H1 (cell line): Measurements from ENCODE around the gene TBX5. TPM values are rescaled to one million over a fixed set of nuclear protein-coding genes. Genes with fewer than 3 reads are reported as not detected.

Source experiments
- CTCF ChIA-PET: fragments of 300-600 bp; sonication (Branson Sonifier 250); formaldehyde crosslinking; loops from one replicate; lab custom pipeline; 2021; ENCODE audit not compliant: partially characterized antibody; lab: Charles Lee
- POLR2A ChIA-PET: fragments of 300-600 bp; sonication (Branson Sonifier 250); formaldehyde crosslinking; loops from one replicate; lab custom pipeline; 2021; ENCODE audit warnings: inconsistent platforms; ENCODE audit not compliant: partially characterized antibody; lab: Charles Lee
- DNase-seq, 2 experiments: peaks; one replicate each; pipeline versions ENCODE4 v3.0.0 to v3.0.0-alpha.2; 2010 to 2022; ENCODE audit warnings: low spot score in 2 of 2, low read depth in 1 of 2, mixed read lengths in 1 of 2
- FAIRE-seq: peaks from 2 replicates; lab custom pipeline; 2011; peaks lifted over from hg19 to GRCh38; lab: Jason Lieb, UNC
- H2AFZ ChIP-seq: 2 replicates; pipeline ENCODE4 v1.8.1; 2012; ENCODE audit warnings: low read length, inconsistent platforms
- H2AK5ac ChIP-seq: 2 replicates; pipeline ENCODE4 v1.6.1; 2013; ENCODE audit warnings: low read depth, low read length
- H2BK120ac ChIP-seq: replicated peaks from 2 replicates; pipeline ENCODE3; 2013; ENCODE audit warnings: low read depth, low read length, inconsistent platforms
- H2BK12ac ChIP-seq: 2 replicates; pipeline ENCODE4 v1.6.1; 2013; ENCODE audit warnings: low read depth, low read length
- H2BK15ac ChIP-seq: 2 replicates; pipeline ENCODE4 v1.6.1; 2013; ENCODE audit warnings: low read length
- H2BK20ac ChIP-seq: 2 replicates; pipeline ENCODE4 v1.6.1; 2013; ENCODE audit warnings: low read length
- H2BK5ac ChIP-seq: 2 replicates; pipeline ENCODE4 v1.6.1; 2013; ENCODE audit warnings: low read depth, low read length
- H3K14ac ChIP-seq: 2 replicates; pipeline ENCODE4 v1.6.1; 2013; ENCODE audit warnings: inconsistent platforms; ENCODE audit not compliant: insufficient read length
- H3K18ac ChIP-seq: 2 replicates; pipeline ENCODE4 v1.6.1; 2013; ENCODE audit warnings: low read length; ENCODE audit errors: extremely low read depth
- H3K23ac ChIP-seq: 2 replicates; pipeline ENCODE4 v1.6.1; 2013; ENCODE audit warnings: inconsistent platforms; ENCODE audit not compliant: insufficient read length
- H3K23me2 ChIP-seq: 2 replicates; pipeline ENCODE4 v1.6.1; 2013; ENCODE audit warnings: low read depth, low read length
- H3K27ac ChIP-seq: 2 replicates; pipeline ENCODE4 v1.6.1; 2011; ENCODE audit warnings: low read depth, low read length, inconsistent platforms
- H3K27me3 ChIP-seq, 4 experiments: replicated peaks in 1 of 4; 1 replicate in 1 of 4; 2 replicates in 3 of 4; pipeline versions ENCODE4 v1.6.1 to v1.8.1; 2011 to 2013; ENCODE audit warnings: low read length in 3 of 4, mild to moderate bottlenecking in 3 of 4, inconsistent platforms in 2 of 4, mixed read lengths in 2 of 4, moderate library complexity in 1 of 4; ENCODE audit not compliant: control insufficient read depth in 3 of 4, insufficient read depth in 3 of 4; ENCODE audit errors: extremely low read depth in 1 of 4
- H3K36me3 ChIP-seq, 4 experiments: 2 replicates each; pipeline versions ENCODE4 v1.6.1 to v1.8.1; 2011 to 2013; ENCODE audit warnings: mild to moderate bottlenecking in 4 of 4, low read length in 3 of 4, moderate library complexity in 2 of 4, control low read depth in 1 of 4, inconsistent platforms in 1 of 4; ENCODE audit not compliant: insufficient read depth in 4 of 4, control insufficient read depth in 2 of 4
- H3K4ac ChIP-seq: replicated peaks from 2 replicates; pipeline ENCODE3; 2013; ENCODE audit warnings: low read length, low read depth, mixed read lengths, inconsistent platforms; ENCODE audit not compliant: insufficient read length
- H3K4me1 ChIP-seq, 4 experiments: replicated peaks in 1 of 4; 1 replicate in 1 of 4; 2 replicates in 3 of 4; pipeline versions ENCODE4 v1.6.1 to v1.8.1; 2011 to 2013; ENCODE audit warnings: low read length in 3 of 4, inconsistent platforms in 2 of 4, mixed read lengths in 1 of 4; ENCODE audit not compliant: insufficient read depth in 4 of 4, control insufficient read depth in 3 of 4
- H3K4me2 ChIP-seq, 2 experiments: 2 replicates each; pipeline versions ENCODE4 v1.6.1 to v1.8.1; 2011 to 2013; ENCODE audit warnings: low read depth in 2 of 2, low read length in 2 of 2, control low read depth in 1 of 2, inconsistent platforms in 1 of 2, mild to moderate bottlenecking in 1 of 2; ENCODE audit not compliant: insufficient read depth in 1 of 2
- H3K4me3 ChIP-seq, 4 experiments: fragments of 200-600, 300-600 bp in 1 of 4; sonication (generic), shearing (Covaris generic), sonication (Bioruptor Twin) in 1 of 4; 2 replicates each; pipeline versions ENCODE4 v1.5.1 to v1.8.1; 2011 to 2016; ENCODE audit warnings: low read length in 4 of 4, low read depth in 3 of 4, control low read depth in 2 of 4, inconsistent platforms in 2 of 4, mild to moderate bottlenecking in 2 of 4, mixed read lengths in 1 of 4, moderate library complexity in 1 of 4; ENCODE audit not compliant: insufficient read depth in 2 of 4; ENCODE audit errors: extremely low read depth in 1 of 4
- H3K56ac ChIP-seq: replicated peaks from 2 replicates; pipeline ENCODE3; 2013; ENCODE audit warnings: low read depth, mild to moderate bottlenecking, mixed read lengths, low read length, inconsistent platforms; ENCODE audit not compliant: insufficient read length
- H3K79me1 ChIP-seq: 2 replicates; pipeline ENCODE4 v1.6.1; 2013; ENCODE audit warnings: low read depth, low read length, control low read depth
- H3K79me2 ChIP-seq, 2 experiments: 2 replicates each; pipeline versions ENCODE4 v1.6.1 to v1.8.1; 2012 to 2013; ENCODE audit warnings: low read length in 2 of 2, mild to moderate bottlenecking in 2 of 2, inconsistent platforms in 1 of 2; ENCODE audit not compliant: insufficient read depth in 2 of 2, control insufficient read depth in 1 of 2
- H3K9ac ChIP-seq, 4 experiments: replicated peaks in 1 of 4; 1 replicate in 1 of 4; 2 replicates in 3 of 4; pipeline versions ENCODE4 v1.6.1 to v1.8.1; 2011 to 2013; ENCODE audit warnings: low read depth in 3 of 4, low read length in 3 of 4, control low read depth in 2 of 4, mild to moderate bottlenecking in 2 of 4, moderate library complexity in 2 of 4, inconsistent platforms in 1 of 4; ENCODE audit errors: extremely low read depth in 1 of 4
- H3K9me3 ChIP-seq, 2 experiments: 2 replicates each; pipeline versions ENCODE4 v1.6.1 to v1.8.1; 2012 to 2013; ENCODE audit warnings: mild to moderate bottlenecking in 2 of 2, moderate library complexity in 2 of 2, control low read depth in 1 of 2, inconsistent platforms in 1 of 2, low read depth in 1 of 2, low read length in 1 of 2, mixed read lengths in 1 of 2; ENCODE audit not compliant: insufficient read depth in 2 of 2
- H4K20me1 ChIP-seq, 2 experiments: replicated peaks in 1 of 2; 2 replicates each; pipeline versions ENCODE3 to v1.8.1; 2011 to 2013; ENCODE audit warnings: inconsistent platforms in 2 of 2, low read length in 2 of 2, mild to moderate bottlenecking in 1 of 2; ENCODE audit not compliant: insufficient read depth in 2 of 2, control insufficient read depth in 1 of 2
- H4K5ac ChIP-seq: 2 replicates; pipeline ENCODE4 v1.6.1; 2013; ENCODE audit warnings: low read length, low read depth, mixed read lengths, inconsistent platforms; ENCODE audit not compliant: insufficient read length
- H4K8ac ChIP-seq: 2 replicates; pipeline ENCODE4 v1.8.0; 2013; ENCODE audit warnings: mild to moderate bottlenecking, moderate library complexity, low read length, inconsistent platforms; ENCODE audit not compliant: insufficient read depth; ENCODE audit errors: extremely low read depth
- H4K91ac ChIP-seq: replicated peaks from 2 replicates; pipeline ENCODE3; 2013; ENCODE audit warnings: low read length, mixed read lengths, inconsistent platforms; ENCODE audit not compliant: insufficient read length
- BRCA1 ChIP-seq: IDR thresholded peaks from 2 replicates; pipeline ENCODE4 v1.6.1; 2012; ENCODE audit warnings: low read depth, low read length, improper control_type of control experiment
- CREB1 ChIP-seq: IDR thresholded peaks from 2 replicates; pipeline ENCODE4 v1.6.1; 2012; ENCODE audit warnings: inconsistent platforms
- EP300 ChIP-seq, 2 experiments: IDR thresholded peaks; 1 replicate in 1 of 2; 2 replicates in 1 of 2; pipeline ENCODE4 v1.6.1; 2011 to 2012; ENCODE audit warnings: low read depth in 2 of 2, low read length in 2 of 2, mild to moderate bottlenecking in 2 of 2, borderline replicate concordance in 1 of 2, inconsistent platforms in 1 of 2, moderate library complexity in 1 of 2
- FOSL1 ChIP-seq: IDR thresholded peaks from 2 replicates; pipeline ENCODE4 v1.6.1; 2011; ENCODE audit warnings: mild to moderate bottlenecking, low read depth, low read length, moderate library complexity; ENCODE audit not compliant: insufficient read depth
- KDM1A ChIP-seq: fragments of 200-600, 300-600 bp; sonication (generic); IDR thresholded peaks from 2 replicates; pipeline ENCODE4 v1.7.1; 2016; ENCODE audit warnings: mild to moderate bottlenecking, low read length, borderline replicate concordance
- POLR2A ChIP-seq, 2 experiments: IDR thresholded peaks; 1 replicate in 1 of 2; 2 replicates in 1 of 2; pipeline ENCODE4 v1.6.1; 2011; ENCODE audit warnings: low read depth in 2 of 2, low read length in 2 of 2, mild to moderate bottlenecking in 2 of 2; ENCODE audit errors: control extremely low read depth in 1 of 2
- POLR2AphosphoS5 ChIP-seq: IDR thresholded peaks from 2 replicates; pipeline ENCODE4 v1.6.1; 2011; ENCODE audit warnings: low read depth, low read length
- RBBP5 ChIP-seq: IDR thresholded peaks from 2 replicates; pipeline ENCODE4 v1.7.1; 2012; ENCODE audit warnings: low read depth, mild to moderate bottlenecking, inconsistent platforms, low read length, moderate library complexity, borderline replicate concordance
- SAP30 ChIP-seq: fragments of 300-600 bp; sonication (generic); IDR thresholded peaks from 2 replicates; pipeline ENCODE4 v1.7.1; 2012; ENCODE audit warnings: low read length, moderate library complexity, mild to moderate bottlenecking, inconsistent platforms; ENCODE audit not compliant: insufficient read depth, insufficient replicate concordance
- SIRT6 ChIP-seq: IDR thresholded peaks from one replicate; pipeline ENCODE4 v1.7.1; 2012; ENCODE audit warnings: low read length, inconsistent platforms
- SIX5 ChIP-seq: IDR thresholded peaks from 2 replicates; pipeline ENCODE4 v1.6.1; 2011; ENCODE audit warnings: mild to moderate bottlenecking, low read depth, low read length
- TAF1 ChIP-seq: IDR thresholded peaks from 2 replicates; pipeline ENCODE4 v1.6.1; 2011; ENCODE audit warnings: mild to moderate bottlenecking, low read depth, low read length
- TBP ChIP-seq: IDR thresholded peaks from 2 replicates; pipeline ENCODE4 v1.6.1; 2011; ENCODE audit warnings: low read depth, low read length, improper control_type of control experiment
- WGBS, 2 experiments: shearing (Covaris generic) in 1 of 2; methylation state at CpG; one replicate each; pipeline versions ENCODE4 v1.1.6 to v1.1.7; 2013 to 2015; ENCODE audit warnings: low lambda C conversion rate in 2 of 2, mixed read lengths in 2 of 2, inconsistent platforms in 1 of 2, low coverage in 1 of 2, missing lambda C conversion rate in 1 of 2; ENCODE audit not compliant: insufficient replicate concordance in 2 of 2, insufficient coverage in 1 of 2, insufficient read length in 1 of 2; ENCODE audit errors: extremely low coverage in 1 of 2, missing lambda C conversion rate in 1 of 2; 5-methylcytosine and 5-hydroxymethylcytosine counted together
- polyA plus RNA-seq, 7 experiments: library from polyadenylated mRNA; depleted of rRNA in 3 of 7; stranded (reverse) in 5 of 7; unstranded in 2 of 7; fragments of >200 nt in 5 of 7; fragments of 200-250 nt in 2 of 7; gene quantifications; 1 replicate in 5 of 7; 2 replicates in 1 of 7; 4 replicates in 1 of 7; pipeline versions ENCODE4 v1.2.1 to v1.2.3, GENCODE V29; 2011 to 2013; ENCODE audit warnings: missing spikeins in 2 of 7, mixed read lengths in 2 of 7
- total RNA-seq: library from RNA; stranded (reverse); fragmentation: NEBNext Ultra II Directional; extraction: Animal tissue kit (Norgen Biotek cat#: 25700); gene quantifications from 2 replicates; pipeline ENCODE4 v1.2.1, GENCODE V29; 2021

TBX5 gene
- total and polyA plus RNA-seq, 2 of the 8 experiments (the other 6 are each of a cell fraction or from before 2014, with no cell fraction given): 0.05 TPM; not detected in 1

- no peaks in the 10 kb centered on the region for H3K23me2 ChIP-seq
- H4K5ac ChIP-seq: no peak overlapping the region
- H3K4me3 ChIP-seq: no peak overlapping the region
- no peaks in the 10 kb centered on the region; a peak in 1 of 4 replicates for H3K9me3 ChIP-seq
- CTCF ChIA-PET: interaction anchor here (1.5 to 6.7 kb wide), 3 partner anchors 9 to 175 kb away, joined by 3 to 31 read pairs (median 15); no protein-coding TSS in a partner anchor
- H3K9ac ChIP-seq: no peak overlapping the region
- H2BK120ac ChIP-seq: no peak overlapping the region
- no peak overlapping the region for H3K4ac ChIP-seq
- FAIRE-seq (no peak), DNase-seq (no peak)
- no peak overlapping the region for H2AK5ac ChIP-seq
- no peaks in the 10 kb centered on the region for H3K27me3 ChIP-seq
- H2BK15ac ChIP-seq: no peak overlapping the region
- no peaks in the 10 kb centered on the region for H3K79me2 ChIP-seq
- H3K23ac ChIP-seq: no peak overlapping the region
- WGBS, 2 experiments: 93% methylated on average over 6 of the region's 6 CpGs; no CpG with 5 or more reads in 1 of the 2 experiments
- H4K8ac ChIP-seq: no peak overlapping the region
- no peak overlapping the region for H2AFZ ChIP-seq
- no peak overlapping the region for H2BK12ac ChIP-seq
- H3K4me2 ChIP-seq: no peak overlapping the region
- H3K36me3 ChIP-seq: no peaks in the 10 kb centered on the region
- TF ChIP-seq SAP30: no peak
- no peak for TF ChIP-seq TAF1
- TF ChIP-seq POLR2A (IDR thresholded peaks at IDR 0.05; ENCODE audit: control extremely low read depth in 1 of 2, low read depth in 2 of 2, low read length in 2 of 2): no peak
- TF ChIP-seq FOSL1: no peak
- no peak for TF ChIP-seq KDM1A
- TF ChIP-seq POLR2AphosphoS5: no peak
- TF ChIP-seq RBBP5: no peak
- no peak for TF ChIP-seq SIX5
- TF ChIP-seq TBP: no peak
- no peak for TF ChIP-seq SIRT6
- no peak for TF ChIP-seq BRCA1
- TF ChIP-seq EP300 (IDR thresholded peaks at IDR 0.05; ENCODE audit: borderline replicate concordance in 1 of 2, low read depth in 2 of 2, low read length in 2 of 2): no peak
- no peak for TF ChIP-seq CREB1
- H3K4me1 ChIP-seq: peaks cover 0 to 4% (median 0%) of the 10 kb centered on the region in 4 experiments; a peak in 1 of 7 replicates
- no peak overlapping the region for H4K91ac ChIP-seq
- no peak overlapping the region for H2BK20ac ChIP-seq
- H3K14ac ChIP-seq: no peak overlapping the region
- no peak overlapping the region for H3K56ac ChIP-seq
- no peak overlapping the region for H2BK5ac ChIP-seq
- no peaks in the 10 kb centered on the region for H3K79me1 ChIP-seq
- POLR2A ChIA-PET: no interaction called here
- H3K27ac ChIP-seq: no peak overlapping the region
- H4K20me1 ChIP-seq: no peaks in the 10 kb centered on the region
- H3K18ac ChIP-seq: no peak overlapping the region
Observed at GRCh38 chr12:114341635-114342034, 64.3 kb downstream of the TBX5 start.
